ENCODE data around the gene DYNLL2. TPM values are rescaled to one million over a fixed set of nuclear protein-coding genes. Genes with fewer than 3 reads are reported as not detected.
A peak's percentile ranks its signal among the peaks of the same experiment; 100 is the strongest.

Gene DYNLL2
- total and polyA plus RNA-seq, 10 donors = 9.9 to 29.7 (median 22.9) TPM

GRCh38 chr17:58082341-58082869 lies 814 bp upstream of the DYNLL2 start:
- DNase-seq = no peak
- H3K36me3 ChIP-seq = peaks cover 0 to 26% (median 6%) of the 10 kb centered on the region in 6 donors
- H3K27ac ChIP-seq = peak overlapping the region; percentile 71 to 99 (median 96)
- no peaks in the 10 kb centered on the region for H3K27me3 ChIP-seq (replicated peaks in 1 of 7)
- TF ChIP-seq POLR2A (IDR thresholded peaks at IDR 0.05) = no peak
- TF ChIP-seq CTCF (IDR thresholded peaks at IDR 0.05 in 8 of 11, conservative IDR thresholded peaks at IDR 0.05 in 3 of 11) = no peak
- no peak for TF ChIP-seq POLR2AphosphoS5 (IDR thresholded peaks at IDR 0.05)
- intact Hi-C loops (cut with DNase I; ENCODE audit: low total_unique reads) = loop anchor here (10.0 kb wide), 1 partner anchor 78 kb away; the partner anchor contains the start of gene SRSF1
- WGBS, 5 donors = 72 to 78% (median 73%) methylated on average over 10 of the region's 10 CpGs
- H3K4me3 ChIP-seq = peak overlapping the region in 5 of 8 donors; percentile 11 to 99 (median 99)
- H3K9me3 ChIP-seq = no peaks in the 10 kb centered on the region
- H3K4me1 ChIP-seq = peaks cover 18 to 43% (median 38%) of the 10 kb centered on the region in 6 donors

GRCh38 chr17:58083491-58084316 lies 485 bp downstream of the DYNLL2 start:
- intact Hi-C loops (cut with DNase I; ENCODE audit: low total_unique reads) = loop anchor here (10.0 kb wide), 1 partner anchor 79 kb away; the partner anchor contains the start of gene SRSF1
- peak; percentile 94 for DNase-seq
- TF ChIP-seq POLR2AphosphoS5 (IDR thresholded peaks at IDR 0.05) = peak; percentile 36 to 85 (median 77)
- no peak for TF ChIP-seq POLR2A (IDR thresholded peaks at IDR 0.05)
- peak in 1 of 11 experiments; percentile 29 for TF ChIP-seq CTCF (IDR thresholded peaks at IDR 0.05 in 8 of 11, conservative IDR thresholded peaks at IDR 0.05 in 3 of 11)
- Histone ChIP-seq H3K36me3 (peaks cover 0 to 39% (median 17%) of the 10 kb centered on the region in 6 donors), H3K4me1 (peaks cover 18 to 56% (median 44%) of the 10 kb centered on the region in 6 donors), H3K4me3 (peak overlapping the region; percentile 83 to 99 (median 96)), H3K27ac (peak overlapping the region; percentile 85 to 99 (median 96)), H3K9me3 (no peaks in the 10 kb centered on the region), H3K27me3 (replicated peaks in 1 of 7) (no peaks in the 10 kb centered on the region)
- 0 to 1% (median 0%) methylated on average over 29 to 92 of the region's 92 CpGs for WGBS, 5 donors

- intact Hi-C loops (cut with DNase I; ENCODE audit: low total_unique reads) = loop anchor here (10.0 kb wide), 1 partner anchor 80 kb away; the partner anchor contains the start of gene SRSF1
- H3K4me3 ChIP-seq = peak overlapping the region; percentile 83 to 99 (median 96)
- TF ChIP-seq CTCF (IDR thresholded peaks at IDR 0.05 in 8 of 11, conservative IDR thresholded peaks at IDR 0.05 in 3 of 11) = peak in 4 of 11 experiments; percentile 18 to 50 (median 27)
- TF ChIP-seq POLR2AphosphoS5 (IDR thresholded peaks at IDR 0.05) = no peak
- DNase-seq = peak; percentile 77
- peak overlapping the region; percentile 85 to 99 (median 96) for H3K27ac ChIP-seq
- peaks cover 0 to 46% (median 24%) of the 10 kb centered on the region in 6 donors for H3K36me3 ChIP-seq
- peaks cover 18 to 60% (median 46%) of the 10 kb centered on the region in 6 donors for H3K4me1 ChIP-seq
- H3K27me3 ChIP-seq (replicated peaks in 1 of 7) = no peaks in the 10 kb centered on the region
- no peaks in the 10 kb centered on the region for H3K9me3 ChIP-seq
- 0 to 1% (median 1%) methylated on average over 7 of the region's 7 CpGs for WGBS, 5 donors
These were observed 1.2 kb downstream of the DYNLL2 start for GRCh38 chr17:58084317-58084981.

All from spleen (tissue), 11 donors.